Coronary artery (tissue), 2 donors: Measurements from ENCODE around the gene NOLC1.

ENCODE experiments used
- DNase-seq: peaks from one replicate; pipeline ENCODE4 v3.0.0-alpha.2; 2017; ENCODE audit warnings: low spot score
- H3K27ac ChIP-seq, 2 donors: fragments of 200-600 bp; sonication (generic); one replicate each; pipeline ENCODE4 v1.5.1; 2016 to 2019
- H3K4me3 ChIP-seq: fragments of 200-600 bp; sonication (generic); 2 replicates; pipeline ENCODE4 v1.5.1; 2016; ENCODE audit warnings: mild to moderate bottlenecking, moderate library complexity
- CTCF ChIP-seq: fragments of 200-600 bp; sonication (generic); IDR thresholded peaks from one replicate; pipeline ENCODE4 v1.5.1; 2019; ENCODE audit warnings: antibody characterized with exemption

NOLC1 gene

GRCh38 chr10:102211615-102212299 lies 59.6 kb downstream of the NOLC1 start:
- DNase-seq = no peak
- no peak for TF ChIP-seq CTCF
- no peak overlapping the region for H3K27ac ChIP-seq
- no peak overlapping the region for H3K4me3 ChIP-seq
